DMS 273 (cell line): ENCODE measurements around the gene AFM.

Experiments used
- DNase-seq: peaks from one replicate; lab custom pipeline; 2025; ENCODE audit not compliant: unreplicated experiment; lab: John Stamatoyannopoulos, UW

The AFM gene

DNA sequence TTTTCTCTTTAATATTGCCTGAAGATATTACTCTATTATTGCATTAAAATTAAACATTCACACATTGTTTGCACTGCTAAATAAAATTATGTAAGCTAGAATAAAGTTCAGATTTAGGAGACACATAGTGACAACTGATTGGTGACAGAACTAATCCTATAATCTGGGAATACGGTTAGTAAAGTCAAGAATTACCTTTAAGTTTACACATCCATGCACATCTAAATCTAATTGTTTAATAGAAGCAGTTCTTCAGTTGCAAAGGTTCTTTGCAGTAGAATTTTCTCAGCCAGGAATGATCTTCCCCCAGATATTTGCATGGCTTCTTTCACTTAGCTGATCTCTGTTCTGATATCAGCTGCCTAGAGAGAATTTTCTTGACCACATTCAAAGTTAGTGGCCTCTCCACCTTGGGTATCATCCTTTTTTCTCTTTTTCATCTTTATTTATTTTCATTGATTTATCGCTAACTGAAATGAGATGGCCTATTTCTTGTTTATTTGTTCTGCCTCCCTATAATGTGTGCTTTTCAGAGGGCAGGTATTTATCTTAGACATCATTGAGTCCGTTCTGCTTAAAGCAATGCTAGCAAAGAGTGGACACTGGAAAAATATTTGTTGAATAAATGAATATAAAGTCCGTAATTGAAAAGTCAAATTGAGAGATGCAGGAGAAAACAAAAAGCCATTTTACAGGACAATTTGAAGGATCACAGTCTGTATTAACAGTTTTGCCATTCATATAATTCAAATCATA lies 32.9 kb upstream of the AFM start:
- no peak for DNase-seq

GRCh38 chr4:73450398-73451004 lies 31.0 kb upstream of the AFM start:
- DNase-seq: peak; percentile 12

DNA sequence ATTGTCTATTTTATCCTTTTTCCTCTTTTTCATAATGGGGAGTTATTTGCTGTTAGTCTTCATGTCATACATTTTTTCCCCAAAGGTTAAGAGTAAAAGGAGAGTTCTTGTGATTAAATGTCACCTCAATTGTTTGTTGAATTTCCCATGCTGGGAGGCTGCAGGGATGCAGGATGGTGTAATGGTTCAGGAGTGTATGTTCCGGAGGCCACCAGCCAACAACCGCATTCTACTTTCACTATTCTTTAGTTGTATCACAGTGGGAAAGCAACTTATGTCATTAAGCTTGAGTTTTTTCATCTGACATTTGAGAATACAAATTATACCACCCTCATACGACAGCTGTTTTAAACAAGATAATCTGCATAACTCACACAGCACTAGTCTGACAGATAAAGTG lies 30.1 kb upstream of the AFM start:
- DNase-seq: peak; percentile 43

DNA sequence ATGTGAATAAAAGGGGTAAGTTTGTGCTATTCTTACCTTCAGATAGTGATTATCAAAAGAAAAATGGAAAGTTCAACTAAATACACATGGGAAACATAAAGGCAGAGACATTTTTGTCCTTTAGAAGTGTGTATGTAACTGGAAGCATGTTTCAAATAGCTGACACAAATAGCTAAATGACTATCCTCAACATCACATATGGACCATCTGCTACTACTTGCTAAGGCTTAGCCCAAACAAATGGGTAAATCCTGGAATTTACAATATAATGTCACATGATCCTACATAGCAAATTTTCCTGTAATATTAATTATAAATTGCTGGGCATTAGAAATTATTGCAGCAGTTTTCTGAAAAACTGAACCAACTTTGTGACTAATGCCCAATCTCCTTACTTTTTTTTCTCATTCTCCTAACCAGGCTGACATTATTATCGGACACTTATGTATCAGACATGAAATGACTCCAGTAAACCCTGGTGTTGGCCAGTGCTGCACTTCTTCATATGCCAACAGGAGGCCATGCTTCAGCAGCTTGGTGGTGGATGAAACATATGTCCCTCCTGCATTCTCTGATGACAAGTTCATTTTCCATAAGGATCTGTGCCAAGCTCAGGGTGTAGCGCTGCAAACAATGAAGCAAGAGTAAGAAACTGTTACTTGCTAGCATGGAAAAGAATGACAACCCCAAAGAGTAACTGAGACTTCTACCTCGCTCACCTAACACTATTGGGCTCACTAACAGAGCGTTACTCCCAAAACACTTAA lies 29.4 kb upstream of the AFM start:
- DNase-seq: peak; percentile 52

GRCh38 chr4:73452953-73453700 lies 28.4 kb upstream of the AFM start:
- no peak for DNase-seq

- DNase-seq: no peak
These were observed 27.9 kb upstream of the AFM start for GRCh38 chr4:73453701-73454005.

- DNase-seq: no peak
These were observed 26.6 kb upstream of the AFM start for GRCh38 chr4:73454920-73455319.

GRCh38 chr4:73456177-73457022 lies 25.1 kb upstream of the AFM start:
- no peak for DNase-seq

DNA sequence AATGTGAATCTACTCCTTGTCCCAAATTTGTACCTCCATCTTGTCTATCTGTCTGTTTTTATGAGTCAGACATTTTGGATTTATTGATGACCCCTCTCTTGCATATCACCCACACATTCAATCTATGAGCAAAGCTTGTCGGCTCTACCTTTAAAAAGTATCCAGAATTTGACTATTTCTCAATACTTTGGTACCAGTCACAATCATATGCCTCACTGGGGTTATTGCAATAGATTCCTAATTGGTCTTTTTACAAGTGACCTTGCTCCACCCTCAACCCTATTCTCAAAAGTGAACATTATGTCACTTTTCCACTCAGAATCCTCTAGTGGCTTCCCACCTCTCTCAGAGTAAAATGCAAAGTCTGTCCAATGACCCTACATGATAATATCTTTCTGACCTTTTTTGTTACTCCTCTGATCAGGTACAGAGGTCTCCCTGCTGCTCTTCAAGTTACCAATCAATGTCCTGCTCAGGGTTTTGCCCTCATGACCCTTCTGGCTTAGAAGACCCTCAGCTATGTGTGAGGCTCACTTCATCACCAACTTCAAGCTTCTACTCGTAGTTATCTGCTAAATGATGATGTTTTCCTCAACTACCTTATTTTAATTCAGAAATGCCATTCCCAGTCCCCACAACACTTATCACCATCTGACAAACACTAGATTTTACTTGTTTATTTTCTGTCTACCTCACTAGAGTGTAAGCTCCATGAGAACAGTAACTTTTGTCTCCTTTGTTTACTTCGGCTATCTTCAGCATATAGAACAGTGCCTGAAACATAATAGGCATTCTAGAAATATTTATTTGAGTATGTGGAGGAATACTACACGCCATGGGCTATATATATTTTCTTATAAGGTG lies 23.1 kb upstream of the AFM start:
- no peak for DNase-seq

DNA sequence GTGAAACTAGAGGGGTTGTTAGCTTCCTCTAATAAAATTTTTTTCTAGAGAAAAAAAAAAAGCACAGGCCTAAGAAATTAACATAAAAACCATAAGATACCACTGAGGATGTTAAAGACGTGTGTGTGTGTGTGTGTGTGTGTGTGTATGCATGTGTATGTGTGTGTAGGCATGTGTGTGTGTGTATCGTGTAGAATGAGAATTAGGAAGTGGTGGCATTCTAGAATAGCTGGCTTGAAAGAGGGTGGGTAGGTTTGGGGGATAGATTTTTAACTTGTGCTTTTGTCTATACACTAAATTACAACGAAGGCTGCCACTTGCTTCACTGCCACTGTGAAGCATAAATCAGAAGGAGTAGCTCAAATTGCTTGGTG lies 22.5 kb upstream of the AFM start:
- no peak for DNase-seq

DNA sequence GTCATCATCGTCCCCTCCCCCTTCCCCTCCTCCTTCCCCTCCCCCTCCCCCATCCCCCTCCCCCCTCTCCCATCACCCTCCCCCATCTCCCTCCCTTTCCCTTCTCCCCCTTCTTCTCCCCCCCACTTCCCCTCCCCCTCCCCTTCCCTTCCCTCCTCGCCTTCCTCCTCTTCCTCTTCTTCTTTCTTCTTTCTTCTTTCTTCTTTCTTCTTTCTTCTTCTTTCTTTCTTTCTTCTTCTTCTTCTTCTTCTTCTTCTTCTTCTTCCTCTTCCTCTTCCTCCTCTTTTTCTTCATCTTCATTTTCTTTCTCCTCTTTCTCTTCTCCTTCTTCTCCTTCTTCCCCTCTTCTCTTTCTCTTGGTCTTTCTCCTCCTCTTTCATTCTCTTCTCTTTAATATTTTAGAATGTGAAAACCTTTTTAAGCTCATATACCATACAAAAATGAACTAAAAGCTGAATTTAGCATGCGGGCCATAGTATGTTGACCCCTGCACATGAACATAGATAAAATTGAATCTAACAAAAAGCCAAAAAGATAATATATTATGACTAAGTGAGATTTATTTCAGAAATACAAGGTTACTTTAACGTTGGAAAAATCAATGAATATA lies 20.5 kb upstream of the AFM start:
- no peak for DNase-seq

DNA sequence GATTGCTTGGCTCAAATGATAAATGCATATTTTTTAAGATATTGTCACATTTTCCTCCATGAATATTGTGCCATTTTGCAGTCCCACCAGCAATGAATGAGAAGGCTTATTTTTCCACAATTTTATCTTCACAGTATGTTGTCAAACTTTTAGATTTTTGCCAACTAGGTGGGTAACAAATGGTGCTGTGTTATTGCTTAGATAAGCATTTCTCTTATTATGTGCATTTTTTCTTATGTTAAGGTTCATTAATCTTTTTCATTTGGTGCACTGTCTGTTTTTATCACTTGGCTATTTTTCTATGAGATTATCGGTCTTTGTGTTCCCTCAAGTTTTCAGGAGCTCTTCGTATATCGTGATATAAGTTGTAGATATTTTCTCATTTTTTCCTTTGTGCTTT lies 13.4 kb upstream of the AFM start:
- no peak for DNase-seq

DNA sequence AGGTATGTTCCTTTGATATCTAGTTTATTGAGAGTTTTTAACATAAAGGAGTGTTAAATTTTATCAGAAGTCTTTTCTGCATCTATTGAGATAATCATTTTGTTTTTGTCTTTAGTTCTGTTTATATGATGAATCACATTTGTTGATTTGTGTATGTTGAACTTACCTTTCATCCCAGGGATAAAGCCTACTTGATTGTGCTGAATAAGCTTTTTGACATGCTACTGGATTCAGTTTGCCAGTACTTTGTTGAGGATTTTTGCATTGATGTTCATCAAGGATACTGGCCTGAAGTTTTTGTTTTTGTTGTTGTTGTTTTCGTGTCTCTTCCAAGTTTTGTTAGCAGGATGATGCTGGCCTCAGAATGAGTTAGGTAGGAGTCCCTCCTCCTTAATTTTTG lies 10.8 kb upstream of the AFM start:
- no peak for DNase-seq

DNA sequence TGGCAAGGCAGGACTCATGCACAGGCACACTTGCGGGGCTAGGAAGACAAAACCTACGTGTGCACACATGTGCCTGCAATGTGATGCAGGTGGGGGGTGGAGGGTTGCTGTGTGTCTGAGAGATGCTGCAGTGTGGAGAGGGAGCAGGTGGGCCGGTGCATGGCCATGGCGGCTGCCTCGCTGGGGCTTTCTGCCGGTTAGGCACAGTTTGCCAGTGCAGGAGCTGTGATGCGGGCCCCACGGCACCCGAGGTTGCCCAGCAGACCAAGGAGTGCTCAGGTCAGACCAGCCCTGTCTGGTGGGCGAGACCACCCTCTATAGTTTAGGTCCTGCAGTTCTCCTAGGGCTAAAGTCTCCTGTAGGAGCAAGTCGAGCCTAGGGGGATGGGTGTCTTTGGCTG lies 4.4 kb upstream of the AFM start:
- no peak for DNase-seq

DNA sequence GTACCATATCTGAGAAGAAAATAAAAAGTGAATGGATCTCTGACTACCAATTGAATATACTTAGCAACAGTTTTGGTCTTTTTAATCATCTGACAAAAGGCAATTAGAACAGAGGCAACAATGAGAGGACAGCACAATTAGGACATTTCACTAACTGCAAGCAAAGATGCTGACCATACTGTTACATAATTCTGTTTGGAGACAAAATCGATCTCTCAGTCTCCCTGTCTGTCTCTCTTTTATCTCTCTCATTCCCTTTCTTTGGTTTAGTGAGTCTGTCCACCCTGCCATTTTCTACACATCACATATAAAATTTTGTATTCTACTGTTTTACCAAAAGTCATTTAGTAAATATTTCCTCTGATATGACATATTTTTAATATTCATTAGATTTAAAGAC lies 2.2 kb upstream of the AFM start:
- DNase-seq: no peak

GRCh38 chr4:73485085-73485484 lies 3.5 kb downstream of the AFM start:
- DNase-seq: no peak

DNA sequence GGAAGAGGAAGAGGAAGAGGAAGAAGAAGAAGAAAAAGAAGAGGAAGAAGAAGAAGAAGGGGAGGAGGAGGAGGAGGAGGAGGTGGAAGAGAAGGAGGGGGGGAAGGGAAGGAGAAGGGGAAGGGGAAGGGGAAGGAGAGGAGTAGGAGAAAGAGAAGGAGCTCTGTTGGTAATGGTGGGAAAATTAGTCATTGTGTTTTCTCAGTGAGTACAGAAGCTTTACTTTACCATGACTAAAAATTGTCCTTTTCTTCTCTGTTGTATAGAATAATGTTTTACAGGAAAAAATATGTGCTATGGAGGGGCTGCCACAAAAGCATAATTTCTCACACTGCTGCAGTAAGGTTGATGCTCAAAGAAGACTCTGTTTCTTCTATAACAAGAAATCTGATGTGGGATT lies 4.1 kb downstream of the AFM start:
- DNase-seq: no peak

GRCh38 chr4:73486497-73486896 lies 5.0 kb downstream of the AFM start:
- DNase-seq: no peak

DNA sequence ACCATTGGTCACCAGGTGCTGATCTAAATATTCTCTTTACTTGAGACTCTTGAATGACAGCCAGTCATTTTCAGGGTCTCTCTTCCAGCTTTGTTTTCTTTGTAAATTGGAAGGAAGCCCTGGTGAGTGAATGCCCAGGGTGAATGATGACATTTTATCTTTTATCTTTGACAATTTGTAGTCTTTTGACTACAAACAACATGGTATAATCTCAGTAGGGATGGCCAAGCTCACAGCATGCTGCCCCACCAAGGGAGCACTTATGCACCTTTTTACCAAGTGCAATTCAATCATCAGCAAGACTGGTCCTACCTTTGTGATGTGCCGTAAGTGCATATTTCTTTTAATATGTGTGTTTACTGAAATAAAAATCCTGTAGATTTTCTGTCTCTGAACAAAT lies 5.7 kb downstream of the AFM start:
- DNase-seq: no peak
